HG02678 (cell line): ENCODE measurements around the gene GPR137B.
"Not testable (repeated sequence)": the region's sequence is repeated elsewhere in the genome, so short reads cannot be mapped to it uniquely, and the experiment has no call there.

Source experiments
- ATAC-seq: cut with Tn5 transposase; IDR thresholded peaks from one replicate; pipeline ENCODE4 v1.9.1; 2021; ENCODE audit warnings: mild to moderate bottlenecking, moderate library complexity; ENCODE audit not compliant: unreplicated experiment

GPR137B gene

GRCh38 chr1:236142253-236143103, at the start of gene GPR137B:
GPR137B (plus strand) TSS chr1:236142539; CDS start chr1:236142623, 84 bp downstream.
- ATAC-seq, result peak; percentile 64

GRCh38 chr1:236092899-236093298, 49.4 kb upstream of the GPR137B start:
- no peak for ATAC-seq

GRCh38 chr1:236095705-236096520, 46.4 kb upstream of the GPR137B start:
- ATAC-seq, result no peak

GRCh38 chr1:236096660-236097482, 45.5 kb upstream of the GPR137B start:
- not testable (repeated sequence) for ATAC-seq

- ATAC-seq, result no peak
Measured at GRCh38 chr1:236098267-236098666, 44.1 kb upstream of the GPR137B start.

- ATAC-seq, result no peak
Measured at GRCh38 chr1:236099355-236099974, 42.9 kb upstream of the GPR137B start.

GRCh38 chr1:236100799-236101198, 41.5 kb upstream of the GPR137B start:
- no peak for ATAC-seq

GRCh38 chr1:236101233-236102200, 40.8 kb upstream of the GPR137B start:
- no peak for ATAC-seq

- no peak for ATAC-seq
Measured at GRCh38 chr1:236102611-236103010, 39.7 kb upstream of the GPR137B start.

GRCh38 chr1:236103059-236103458, 39.3 kb upstream of the GPR137B start:
- no peak for ATAC-seq

GRCh38 chr1:236103646-236104218, 38.6 kb upstream of the GPR137B start:
- ATAC-seq, result peak; percentile 56

- no peak for ATAC-seq
Measured at GRCh38 chr1:236107121-236107907, 35.0 kb upstream of the GPR137B start.

GRCh38 chr1:236108027-236108648, 34.2 kb upstream of the GPR137B start:
- no peak for ATAC-seq

- no peak for ATAC-seq
Measured at GRCh38 chr1:236110137-236110536, 32.2 kb upstream of the GPR137B start.

GRCh38 chr1:236111527-236112331, 30.6 kb upstream of the GPR137B start:
- ATAC-seq, result no peak

GRCh38 chr1:236112332-236112627, 30.1 kb upstream of the GPR137B start:
- ATAC-seq, result no peak

- no peak for ATAC-seq
Measured at GRCh38 chr1:236113324-236114032, 28.9 kb upstream of the GPR137B start.
